OCI-LY7 (cell line): ENCODE measurements around the gene OSBP2.

Source experiments
- EZH2phosphoT487 ChIP-seq: fragments of 200-600 bp; sonication (generic); IDR thresholded peaks from 2 replicates; pipeline ENCODE4 v1.6.1; 2018; ENCODE audit warnings: low read depth, borderline replicate concordance, mild to moderate bottlenecking, mixed run types, antibody characterized with exemption, low read length, moderate library complexity, mixed read lengths
- TF ChIP-seq, protein P1 (sequence below): fragments of 200-600 bp; sonication (generic); conservative IDR thresholded peaks from 2 replicates; pipeline ENCODE4 v1.5.1; 2014; ENCODE audit warnings: mild to moderate bottlenecking, antibody characterized with exemption, low read length, moderate library complexity, mixed read lengths

DNA sequence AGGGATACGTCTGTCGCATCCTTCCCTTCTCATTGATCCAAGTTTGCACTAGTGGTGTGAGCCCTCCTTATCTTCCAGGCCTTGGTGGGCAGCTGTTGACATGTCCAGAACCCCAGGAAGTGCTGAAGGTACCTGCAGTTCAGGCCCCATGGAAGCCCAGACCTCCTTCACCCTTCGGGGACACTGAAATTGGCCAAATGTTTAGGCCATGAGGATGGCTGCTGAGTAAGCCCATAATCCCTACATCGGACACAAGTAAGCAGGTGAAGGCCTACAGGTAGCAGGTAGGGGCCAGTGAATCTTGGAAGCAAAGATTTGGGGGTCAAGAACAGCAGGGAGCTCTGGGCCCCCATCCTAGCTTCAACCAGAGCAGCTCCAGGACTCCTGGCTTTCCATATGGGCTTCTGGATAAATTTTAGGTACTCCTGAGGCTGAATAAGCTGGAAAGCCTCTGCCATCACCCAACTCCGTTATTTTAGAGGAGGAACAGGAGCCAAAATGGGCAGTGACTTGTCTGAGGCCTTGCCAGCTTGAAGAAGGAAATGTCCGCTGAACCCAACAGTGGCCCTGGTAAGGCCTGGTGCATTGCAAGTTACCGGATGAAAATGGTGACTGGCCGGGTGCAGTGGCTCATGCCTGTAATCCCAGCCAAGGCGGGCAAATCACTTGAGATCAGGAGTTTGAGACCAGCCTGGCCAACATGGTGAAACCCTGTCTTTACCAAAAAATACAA lies 228.7 kb downstream of the OSBP2 start:
- TF ChIP-seq, protein P1, sequence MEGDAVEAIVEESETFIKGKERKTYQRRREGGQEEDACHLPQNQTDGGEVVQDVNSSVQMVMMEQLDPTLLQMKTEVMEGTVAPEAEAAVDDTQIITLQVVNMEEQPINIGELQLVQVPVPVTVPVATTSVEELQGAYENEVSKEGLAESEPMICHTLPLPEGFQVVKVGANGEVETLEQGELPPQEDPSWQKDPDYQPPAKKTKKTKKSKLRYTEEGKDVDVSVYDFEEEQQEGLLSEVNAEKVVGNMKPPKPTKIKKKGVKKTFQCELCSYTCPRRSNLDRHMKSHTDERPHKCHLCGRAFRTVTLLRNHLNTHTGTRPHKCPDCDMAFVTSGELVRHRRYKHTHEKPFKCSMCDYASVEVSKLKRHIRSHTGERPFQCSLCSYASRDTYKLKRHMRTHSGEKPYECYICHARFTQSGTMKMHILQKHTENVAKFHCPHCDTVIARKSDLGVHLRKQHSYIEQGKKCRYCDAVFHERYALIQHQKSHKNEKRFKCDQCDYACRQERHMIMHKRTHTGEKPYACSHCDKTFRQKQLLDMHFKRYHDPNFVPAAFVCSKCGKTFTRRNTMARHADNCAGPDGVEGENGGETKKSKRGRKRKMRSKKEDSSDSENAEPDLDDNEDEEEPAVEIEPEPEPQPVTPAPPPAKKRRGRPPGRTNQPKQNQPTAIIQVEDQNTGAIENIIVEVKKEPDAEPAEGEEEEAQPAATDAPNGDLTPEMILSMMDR, result no peak
- TF ChIP-seq EZH2phosphoT487, result no peak
